DMS79 treated with DMSO at 0.1 percent for 48 hours (cell line): ENCODE data around the gene DNASE1L1.

Experiments used
- DNase-seq: peaks from one replicate; lab custom pipeline; 2025; lab: John Stamatoyannopoulos, UW

The DNASE1L1 gene

DNA sequence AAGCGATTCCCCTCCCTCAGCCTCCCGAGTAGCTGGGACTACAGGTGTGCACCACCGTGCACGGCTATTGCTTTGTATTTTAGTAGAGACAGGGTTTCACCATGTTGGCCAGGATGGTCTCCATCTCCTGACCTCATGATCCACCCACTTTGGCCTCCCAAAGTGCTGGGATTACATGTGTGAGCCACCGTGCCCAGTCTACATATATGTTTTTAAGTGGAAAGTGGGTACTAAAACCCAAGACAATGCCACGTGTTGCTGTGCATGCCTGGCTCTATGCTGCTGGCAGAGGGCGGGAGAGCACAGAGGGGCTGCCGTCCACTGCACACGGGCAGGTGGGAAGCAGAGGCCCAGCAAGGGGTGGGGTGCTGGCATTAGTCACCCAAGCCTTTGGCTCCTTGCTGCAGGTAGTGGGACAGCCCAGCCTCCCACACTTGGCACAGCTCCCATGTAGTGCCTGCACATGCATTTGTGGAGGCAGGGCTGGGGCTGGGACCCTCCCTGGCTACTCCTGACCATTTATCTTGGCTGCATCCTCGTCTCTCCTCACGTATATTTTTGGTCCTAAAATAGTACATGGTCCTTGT, 26.5 kb downstream of the DNASE1L1 start:
- DNase-seq = no peak

DNA sequence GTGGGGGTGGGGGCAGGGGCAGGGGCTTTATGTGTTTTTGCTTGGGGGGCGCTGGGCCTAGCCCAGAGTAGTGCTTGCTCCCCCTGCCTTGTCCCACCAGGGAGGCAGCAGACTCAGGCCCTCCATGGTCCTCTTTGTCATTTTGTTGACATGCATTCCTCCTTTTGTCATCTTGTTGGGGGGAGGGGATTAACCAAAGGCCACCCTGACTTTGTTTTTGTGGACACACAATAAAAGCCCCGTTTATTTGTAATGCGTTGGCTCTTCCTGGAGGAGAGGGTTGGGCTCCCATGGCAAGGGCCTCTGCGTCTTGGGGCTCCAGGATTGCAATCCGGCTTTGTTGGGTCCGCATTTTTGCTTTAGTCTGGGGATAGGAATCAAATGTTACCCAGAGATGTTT, 27.8 kb downstream of the DNASE1L1 start:
- no peak for DNase-seq

DNA sequence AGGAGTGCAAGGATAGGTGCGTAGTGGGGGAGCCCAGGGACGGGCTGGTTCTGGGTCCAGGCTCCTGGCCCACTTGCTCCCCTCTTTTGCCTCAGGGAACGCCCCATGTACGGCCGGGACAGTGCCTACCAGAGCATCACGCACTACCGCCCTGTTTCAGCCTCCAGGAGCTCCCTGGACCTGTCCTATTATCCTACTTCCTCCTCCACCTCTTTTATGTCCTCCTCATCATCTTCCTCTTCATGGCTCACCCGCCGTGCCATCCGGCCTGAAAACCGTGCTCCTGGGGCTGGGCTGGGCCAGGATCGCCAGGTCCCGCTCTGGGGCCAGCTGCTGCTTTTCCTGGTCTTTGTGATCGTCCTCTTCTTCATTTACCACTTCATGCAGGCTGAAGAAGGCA, 28.3 kb downstream of the DNASE1L1 start:
- DNase-seq = no peak

DNA sequence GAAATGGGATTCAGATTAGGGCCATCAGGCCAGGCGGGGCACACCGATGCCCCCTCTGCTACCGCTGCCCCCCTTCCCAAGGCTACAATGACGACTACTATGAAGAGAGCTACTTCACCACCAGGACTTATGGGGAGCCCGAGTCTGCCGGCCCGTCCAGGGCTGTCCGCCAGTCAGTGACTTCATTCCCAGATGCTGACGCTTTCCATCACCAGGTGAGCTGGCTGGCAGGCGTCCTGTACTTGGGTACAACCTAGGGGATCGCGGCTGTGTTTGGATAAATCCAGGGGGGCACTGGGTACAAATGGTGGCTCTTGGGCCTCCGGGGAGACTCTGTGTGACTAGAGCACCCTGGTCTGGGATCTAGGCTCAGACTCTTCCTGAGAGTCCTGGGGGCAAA, 28.9 kb downstream of the DNASE1L1 start:
- no peak for DNase-seq

DNA sequence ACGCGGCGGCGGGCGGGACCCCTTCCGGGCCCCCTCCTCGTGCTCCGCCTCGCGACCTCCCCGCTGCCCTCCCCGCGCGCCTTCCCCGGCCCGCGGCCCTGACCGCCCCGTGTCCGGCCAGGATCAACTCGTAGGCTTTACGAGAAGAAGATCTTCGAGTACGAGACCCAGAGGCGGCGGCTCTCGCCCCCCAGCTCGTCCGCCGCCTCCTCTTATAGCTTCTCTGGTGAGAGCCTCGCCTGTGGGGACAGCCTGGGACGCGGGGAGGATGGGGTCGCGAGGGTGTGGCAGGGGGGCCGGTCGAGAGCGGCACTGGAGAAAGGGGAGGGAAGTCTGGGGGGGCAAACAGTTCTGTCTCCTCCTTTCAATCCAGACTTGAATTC, 29.5 kb downstream of the DNASE1L1 start:
- no peak for DNase-seq

DNA sequence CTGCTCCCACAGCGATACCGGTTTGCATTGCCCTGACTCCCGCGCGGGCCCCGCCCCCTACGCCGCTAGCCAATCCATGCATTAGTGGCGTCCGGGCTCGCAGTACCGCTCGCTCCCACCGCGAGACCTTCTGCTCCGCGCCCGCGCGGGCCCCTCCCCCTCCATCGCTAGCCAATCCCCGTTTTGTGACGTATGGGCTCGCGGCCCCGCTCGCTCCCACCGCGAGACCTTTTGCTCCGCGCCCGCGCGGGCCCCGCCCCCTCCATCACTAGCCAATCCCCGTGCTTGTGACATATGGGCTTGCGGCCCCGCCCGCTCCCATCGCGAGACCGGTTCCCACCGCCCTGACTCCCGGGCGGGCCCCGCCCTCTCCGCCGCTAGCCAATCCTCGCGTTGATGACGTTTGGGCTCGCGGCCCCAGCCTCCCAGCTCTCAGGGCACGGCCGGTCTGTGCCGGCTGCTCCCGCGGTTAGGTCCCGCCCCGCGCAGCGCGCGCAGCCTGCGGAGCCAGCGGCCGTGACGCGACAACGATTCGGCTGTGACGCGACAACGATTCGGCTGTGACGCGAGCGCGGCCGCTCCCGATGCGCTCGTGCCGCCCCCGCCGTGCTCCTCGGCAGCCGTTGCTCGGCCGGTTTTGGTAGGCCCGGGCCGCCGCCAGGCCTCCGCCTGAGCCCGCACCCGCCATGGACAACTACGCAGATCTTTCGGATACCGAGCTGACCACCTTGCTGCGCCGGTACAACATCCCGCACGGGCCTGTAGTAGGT, 30.1 kb downstream of the DNASE1L1 start, which contains the start of gene EMD:
EMD (plus strand) TSS at position 497 of the 770 bp plus-strand sequence; CDS start at position 687, 190 bp downstream.
- DNase-seq = peak; percentile 93

DNA sequence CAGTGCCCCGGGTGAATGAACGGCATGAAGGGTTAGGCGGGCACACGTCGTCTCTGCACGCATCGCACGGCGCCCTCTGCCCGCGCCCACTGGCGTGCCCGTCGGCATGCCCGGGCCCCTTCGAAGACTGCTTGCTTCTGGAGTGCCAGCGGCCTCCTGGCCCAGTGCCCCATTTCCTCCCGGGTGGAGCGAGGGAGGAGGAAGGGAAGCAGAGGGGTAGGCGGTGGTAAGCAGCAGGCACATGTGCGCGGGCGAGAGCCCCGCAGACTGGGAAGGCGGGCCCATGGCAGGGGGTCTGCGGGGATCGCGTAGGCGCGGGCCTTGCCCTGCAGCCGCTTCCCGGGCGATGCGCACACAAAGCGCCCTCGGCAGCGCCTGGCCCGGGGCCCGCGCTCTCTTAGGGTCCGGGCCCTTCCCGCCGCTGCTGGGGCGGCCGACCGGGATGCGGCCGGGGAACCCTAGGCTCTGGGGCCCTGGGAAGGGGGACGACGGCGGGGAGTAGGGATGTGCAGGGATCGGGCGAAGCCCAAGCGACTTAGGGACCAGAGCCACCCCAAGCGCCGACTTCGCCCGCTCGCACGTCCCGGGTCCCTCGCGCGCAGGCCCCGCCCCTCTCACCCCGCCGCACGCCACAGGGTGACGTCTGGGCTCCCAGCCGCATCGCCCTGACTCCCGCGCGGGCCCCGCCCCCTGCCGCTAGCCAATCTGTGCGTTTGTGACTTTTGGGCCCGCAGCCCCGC, 30.8 kb downstream of the DNASE1L1 start:
- peak; percentile 29 for DNase-seq

DNA sequence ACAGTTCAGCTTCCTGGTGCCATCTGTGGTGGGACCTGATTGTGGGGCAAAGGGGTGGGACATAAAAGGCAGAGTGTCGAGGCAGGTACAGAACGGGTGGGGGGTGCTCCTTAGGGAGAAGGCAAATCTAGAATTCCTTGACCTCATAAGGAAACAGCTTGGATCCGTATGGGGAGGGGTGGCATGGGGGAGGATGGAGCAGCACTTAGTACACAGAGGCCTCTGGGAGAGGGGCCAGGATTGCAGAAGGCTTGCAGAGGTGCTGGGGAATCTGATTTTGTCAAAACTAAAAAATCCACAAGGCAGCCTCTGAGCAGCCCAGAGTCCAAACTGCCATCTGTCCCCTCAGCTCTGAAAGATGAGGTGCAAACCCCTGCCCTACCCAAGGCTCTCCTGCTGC, 32.3 kb downstream of the DNASE1L1 start:
- DNase-seq = no peak

DNA sequence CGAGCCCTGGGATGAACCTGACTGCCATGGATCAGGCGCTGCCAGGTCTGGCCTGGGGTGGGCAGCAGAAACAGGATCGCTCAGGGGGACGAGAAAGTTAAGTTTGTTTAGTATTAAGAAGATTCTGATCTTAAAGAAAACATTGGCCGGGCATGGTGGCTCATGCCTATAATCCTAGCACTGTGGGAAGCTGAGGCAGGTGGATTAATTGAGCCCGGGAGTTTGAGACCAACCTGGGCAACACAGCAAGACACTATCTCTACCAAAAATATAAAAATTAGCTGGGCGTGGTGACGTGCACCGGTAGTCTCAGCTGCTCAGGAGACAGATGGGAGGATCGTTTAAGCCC, 33.9 kb downstream of the DNASE1L1 start:
- DNase-seq = no peak

DNA sequence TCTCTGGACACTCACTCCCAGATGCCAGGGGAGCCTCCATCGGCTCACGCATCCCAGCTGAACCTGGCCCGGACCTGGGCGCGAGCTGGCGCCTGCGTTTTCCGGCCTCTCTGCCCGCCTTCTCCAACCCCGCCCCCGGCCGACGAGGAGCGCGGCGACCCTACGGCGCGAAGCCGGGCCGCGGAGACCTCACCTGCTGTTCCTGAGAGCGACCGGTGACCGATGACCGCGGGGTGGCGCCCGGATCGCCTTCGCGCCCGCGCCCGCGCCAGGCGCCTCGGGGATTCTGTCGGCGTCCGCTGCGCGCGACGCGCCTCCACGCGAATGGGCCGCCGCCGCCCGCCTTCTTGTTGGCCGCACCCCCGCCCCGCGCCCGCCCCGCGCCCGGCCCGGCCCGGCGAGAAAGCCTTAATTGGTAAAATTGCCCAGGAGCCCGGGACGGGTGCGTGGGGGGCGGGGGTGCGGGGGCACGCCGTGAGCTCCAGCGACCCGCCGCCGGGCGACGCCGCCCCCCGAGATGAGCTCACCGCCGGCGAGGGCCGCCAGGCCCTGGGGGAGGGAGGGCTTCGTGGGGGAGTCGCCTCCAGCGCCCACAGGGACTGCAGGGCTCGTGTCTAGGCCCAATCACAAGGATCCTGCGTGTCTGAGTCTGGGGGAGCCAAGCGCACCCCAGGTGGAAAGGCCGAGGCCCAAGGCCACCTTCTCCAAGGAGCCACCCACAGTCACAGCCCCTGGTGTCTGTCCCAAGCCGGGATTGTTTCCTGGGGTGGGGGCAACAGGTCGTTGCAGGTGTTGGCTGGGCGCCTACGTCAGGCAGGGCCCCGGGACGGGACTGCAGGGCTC, 34.5 kb downstream of the DNASE1L1 start, which contains the start of gene FLNA:
FLNA (minus strand) TSS at position 322 of the 843 bp plus-strand sequence. CDS start 3,389 bp downstream, outside the sequence.
- DNase-seq = peak; percentile 13

DNA sequence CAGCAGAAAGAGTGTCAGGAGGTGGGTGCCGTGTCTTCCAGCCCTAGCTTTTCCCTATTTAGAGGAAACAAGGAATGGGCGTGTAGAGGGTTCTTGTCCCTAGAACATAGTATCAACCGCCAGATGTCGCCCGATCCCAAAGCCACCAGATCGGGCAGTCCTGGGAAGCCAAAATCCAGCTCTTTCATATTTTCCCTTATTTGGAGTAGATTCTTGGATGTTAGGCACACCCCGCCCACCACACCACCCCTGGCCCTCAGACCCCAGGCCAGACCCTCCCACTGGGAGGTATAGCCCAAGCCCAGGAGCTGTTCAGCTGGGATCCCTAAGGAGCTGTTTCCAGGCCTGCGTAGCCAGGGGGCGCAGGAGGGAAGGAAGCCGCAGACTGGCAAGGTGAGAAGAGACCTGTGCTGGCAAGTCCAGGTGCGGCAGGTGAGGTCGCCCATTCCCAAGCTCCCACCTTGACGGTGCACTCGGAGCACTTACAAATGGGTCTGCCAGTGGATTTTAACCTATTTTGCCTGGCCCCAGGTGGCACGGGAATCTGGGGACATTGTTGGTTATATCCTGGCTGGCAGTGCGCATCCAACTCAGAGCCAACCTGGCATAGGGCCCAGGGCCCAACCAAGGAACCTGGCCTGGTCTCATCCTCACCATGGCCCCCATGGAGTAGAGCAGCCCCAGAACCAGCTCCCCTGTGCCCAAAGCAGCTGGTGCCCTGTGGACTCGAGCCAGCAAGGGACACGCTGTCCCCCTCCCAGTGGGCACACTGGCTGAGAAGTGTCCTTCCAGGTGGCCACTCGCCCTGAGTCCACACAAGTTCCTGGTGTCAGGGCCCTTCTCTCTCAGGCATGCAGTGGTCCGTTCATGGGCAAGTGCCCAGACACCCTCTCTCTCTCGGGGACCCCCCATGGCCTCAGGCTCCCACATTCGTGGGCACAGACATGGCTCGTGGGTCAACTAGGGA, 35.4 kb downstream of the DNASE1L1 start:
- peak; percentile 65 for DNase-seq

DNA sequence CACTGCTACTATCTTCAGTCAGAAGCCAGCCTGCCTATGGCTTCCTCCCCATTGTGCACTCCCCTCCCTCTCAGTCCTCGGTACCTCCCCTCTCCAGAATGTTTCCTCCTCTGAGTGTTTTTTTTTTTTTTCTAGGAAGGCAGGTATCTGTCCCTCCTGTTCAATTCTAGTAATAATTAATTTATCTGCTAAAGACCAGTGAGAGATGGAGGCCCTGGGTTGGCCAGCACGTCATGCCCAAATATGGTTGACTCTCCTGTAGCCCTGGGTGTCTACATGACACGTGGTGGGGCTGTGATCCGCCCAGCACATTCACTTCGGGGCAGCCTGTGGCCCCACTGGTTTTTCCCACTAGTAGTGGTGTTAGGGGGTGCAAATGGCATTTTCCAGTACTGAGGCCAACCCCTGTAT, 36.4 kb downstream of the DNASE1L1 start:
- no peak for DNase-seq

DNA sequence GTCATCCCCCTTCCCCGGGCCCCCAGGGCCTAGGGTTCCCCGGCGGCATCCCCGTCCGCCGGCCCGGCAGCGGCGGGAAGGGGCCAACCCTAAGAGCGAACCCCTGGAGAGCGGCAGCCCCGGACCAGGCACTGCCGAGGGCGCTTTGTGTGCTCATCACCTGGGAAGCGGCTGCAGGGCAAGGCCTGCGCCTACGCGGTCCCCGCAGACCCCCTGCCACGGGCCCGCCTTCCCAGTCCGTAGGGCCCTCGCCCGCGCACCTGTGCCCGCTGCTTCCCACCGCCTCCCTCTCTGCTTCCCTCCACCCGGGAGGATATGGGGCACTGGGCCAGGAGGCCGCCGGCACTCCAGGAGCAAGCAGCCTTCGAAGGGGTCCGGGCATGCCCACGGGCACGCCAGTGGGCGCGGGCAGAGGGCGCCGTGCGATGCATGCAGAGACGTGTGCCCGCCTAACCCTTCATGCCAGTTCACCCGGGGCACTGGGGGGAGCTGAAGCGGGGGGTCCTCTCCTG, 37.2 kb downstream of the DNASE1L1 start:
- no peak for DNase-seq

DNA sequence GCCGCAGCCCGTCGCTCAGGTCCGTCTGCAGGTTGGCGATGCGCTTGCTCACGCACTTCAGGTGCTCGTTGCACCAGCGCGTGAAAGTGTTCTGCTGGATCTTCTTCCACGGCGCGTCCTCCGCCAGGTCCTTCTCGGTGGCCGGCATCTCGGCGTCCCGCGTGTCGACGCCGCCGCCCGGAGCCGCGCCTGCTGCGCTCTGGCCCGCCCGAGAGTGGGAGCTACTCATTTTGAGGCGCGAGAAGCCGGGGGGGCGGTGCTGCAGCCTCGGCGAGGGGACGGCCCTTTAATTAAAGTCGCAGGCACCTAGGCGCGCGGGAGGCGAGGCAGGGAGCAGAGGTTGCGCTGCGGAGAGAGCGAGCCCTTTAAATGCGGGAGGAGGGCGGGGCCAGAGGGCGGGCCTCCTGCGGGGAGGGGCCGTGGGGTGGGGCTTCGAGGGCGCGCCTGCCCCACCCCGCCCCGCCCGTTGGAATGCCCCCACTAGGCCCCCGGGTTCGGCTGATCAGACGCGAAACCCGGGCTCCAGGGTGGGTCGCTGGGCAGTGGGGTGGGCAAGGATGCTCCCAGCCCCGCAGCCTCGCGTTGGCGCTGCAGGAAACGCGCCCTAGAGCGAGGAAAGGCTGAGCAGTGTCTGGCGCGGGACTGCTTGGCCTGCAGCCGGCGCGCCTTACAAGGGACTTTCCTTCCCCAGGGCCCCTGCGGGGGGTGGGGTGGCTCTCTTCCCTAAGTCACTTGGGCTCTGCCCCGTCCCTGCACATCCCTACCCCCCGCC, 37.9 kb downstream of the DNASE1L1 start:
- DNase-seq = peak; percentile 61

DNA sequence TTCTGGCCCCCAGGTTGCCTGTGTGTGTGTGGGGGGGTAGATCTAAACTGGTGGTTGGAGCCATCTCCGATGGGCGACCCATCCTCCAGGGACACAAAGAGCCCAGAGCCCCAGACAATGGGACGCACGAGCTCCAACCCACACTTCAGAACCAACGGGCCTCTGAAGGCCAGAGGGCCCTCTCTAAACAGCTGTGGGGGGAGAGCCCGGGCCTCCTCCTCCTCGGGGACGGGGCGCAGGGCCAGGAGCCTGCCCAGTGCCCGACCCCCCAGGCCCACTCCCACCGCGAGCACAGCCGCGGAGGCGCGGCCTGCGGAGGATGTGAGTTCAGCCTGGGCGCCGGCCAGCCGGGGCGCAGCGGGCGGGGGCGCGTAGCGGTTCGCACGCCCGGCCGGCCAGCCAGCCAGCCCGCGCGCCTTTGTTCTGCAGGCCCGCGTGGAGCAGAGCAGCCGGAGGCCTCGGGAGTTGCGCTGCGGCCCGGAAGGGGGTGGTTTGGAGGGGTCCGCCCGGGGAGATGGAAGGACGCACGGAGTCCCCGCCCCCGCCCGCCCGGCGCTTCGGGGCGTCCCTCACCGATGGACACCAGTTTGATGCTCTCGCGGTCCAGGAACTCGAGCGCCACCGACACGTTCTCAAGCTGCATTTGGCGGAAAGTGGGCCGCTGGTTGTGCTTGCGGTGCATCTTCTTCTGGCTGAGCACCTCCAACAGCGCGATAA, 38.6 kb downstream of the DNASE1L1 start:
- DNase-seq = no peak

DNA sequence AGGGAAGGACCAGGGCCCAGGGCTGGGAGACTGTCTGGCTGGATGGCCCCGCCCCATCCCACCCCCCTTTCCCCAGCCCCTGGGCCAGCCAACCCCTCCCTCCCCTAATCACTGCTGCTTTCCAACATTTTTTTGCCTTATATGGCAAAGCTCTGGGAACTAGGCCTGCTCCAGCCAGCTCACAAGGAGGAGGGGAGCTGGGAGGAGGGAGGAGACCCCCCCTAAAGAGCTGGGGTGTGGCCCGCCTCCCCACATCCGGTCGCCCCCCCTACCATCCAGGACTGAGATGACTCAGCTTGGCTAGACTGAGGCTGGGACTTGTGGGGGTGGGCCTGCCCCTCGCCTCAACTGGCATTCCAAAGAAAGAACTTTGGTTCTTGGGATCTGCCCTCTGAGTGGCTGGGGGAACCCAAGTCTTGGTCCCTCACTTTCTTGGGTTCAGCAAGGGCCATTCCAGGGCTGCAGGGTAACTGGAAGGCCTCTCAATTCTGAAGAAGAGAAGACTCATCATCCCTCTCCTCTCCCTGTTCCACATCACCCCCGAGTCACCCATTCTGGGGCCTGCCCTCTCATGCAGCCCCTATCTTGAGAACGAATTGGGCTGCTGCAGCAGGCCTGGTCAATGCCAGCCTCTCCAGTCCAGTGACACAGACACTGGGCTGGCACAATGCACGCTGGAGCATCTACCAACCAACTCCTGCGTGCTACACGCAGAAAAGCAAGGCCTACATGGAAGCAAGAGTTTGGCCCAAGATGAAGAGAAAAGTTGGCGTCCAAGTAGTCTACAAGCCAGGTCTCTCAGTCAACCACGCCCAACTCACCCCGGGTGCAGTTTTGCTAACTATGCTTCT, 39.4 kb downstream of the DNASE1L1 start:
- DNase-seq = peak; percentile 35

DNA sequence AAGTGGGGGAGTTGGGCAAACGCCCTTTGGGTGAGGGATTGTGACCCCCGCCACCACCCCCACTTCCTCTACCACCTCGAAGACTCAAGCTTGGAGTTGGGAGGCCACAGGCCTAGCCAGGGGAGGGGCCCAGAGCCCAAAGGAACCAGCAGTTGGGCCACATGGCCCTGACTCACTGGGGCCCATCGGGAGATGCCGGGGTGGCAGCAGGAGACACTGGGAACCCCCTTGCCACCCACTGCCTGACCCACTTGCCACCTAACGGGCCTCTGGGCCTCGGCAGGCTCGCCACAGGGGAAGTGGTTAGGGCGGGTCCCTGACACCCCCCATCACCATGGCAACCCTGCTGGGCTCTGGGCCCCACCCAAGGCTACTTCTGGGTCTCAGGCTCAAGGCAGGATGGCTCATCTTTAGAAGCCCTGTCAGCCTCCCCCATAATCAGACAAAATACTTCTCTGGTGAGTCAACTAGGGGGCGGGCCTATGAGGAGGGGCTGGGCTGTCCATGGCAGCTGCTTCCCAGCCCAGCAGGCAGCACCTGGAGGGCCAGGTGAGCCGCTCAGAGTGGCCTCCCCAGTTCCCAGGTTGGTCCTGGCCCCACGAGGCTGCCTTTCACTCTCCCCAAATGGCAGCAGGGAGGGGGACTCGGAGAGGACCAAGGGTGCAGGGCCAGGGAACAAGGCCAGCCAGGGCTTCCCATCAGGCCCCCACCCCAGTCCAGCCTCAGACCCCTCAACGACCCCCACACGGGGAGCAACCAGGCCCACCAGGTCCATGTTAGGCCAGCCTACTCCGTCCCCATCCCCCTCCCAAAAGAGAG, 40.2 kb downstream of the DNASE1L1 start:
- peak; percentile 31 for DNase-seq
